AG20443 (cell line): ENCODE results near the gene GPR141.
"Not testable (repeated sequence)": the region's sequence is repeated elsewhere in the genome, so short reads cannot be mapped to it uniquely, and the experiment has no call there.

Experiments used
- DNase-seq: peaks from one replicate; pipeline ENCODE4 v3.0.0; 2012; ENCODE audit warnings: low spot score, mixed read lengths

The GPR141 gene

GRCh38 chr7:37686556-37687345 lies 3.2 kb downstream of the GPR141 start:
- DNase-seq: no peak

GRCh38 chr7:37690206-37690605 lies 6.6 kb downstream of the GPR141 start:
- no peak for DNase-seq

GRCh38 chr7:37694208-37695094 lies 10.9 kb downstream of the GPR141 start:
- DNase-seq: no peak

- DNase-seq: no peak
These were observed 14.7 kb downstream of the GPR141 start for GRCh38 chr7:37698276-37698675.

GRCh38 chr7:37698782-37699181 lies 15.2 kb downstream of the GPR141 start:
- no peak for DNase-seq

GRCh38 chr7:37701769-37702168 lies 18.2 kb downstream of the GPR141 start:
- DNase-seq: no peak

- no peak for DNase-seq
These were observed 19.8 kb downstream of the GPR141 start for GRCh38 chr7:37703361-37703760.

GRCh38 chr7:37704328-37704833 lies 20.8 kb downstream of the GPR141 start:
- DNase-seq: not testable (repeated sequence)

GRCh38 chr7:37705976-37706375 lies 22.4 kb downstream of the GPR141 start:
- DNase-seq: no peak

- DNase-seq: no peak
These were observed 23.2 kb downstream of the GPR141 start for GRCh38 chr7:37706804-37707203.

GRCh38 chr7:37707754-37708485 lies 24.4 kb downstream of the GPR141 start:
- DNase-seq: no peak

- DNase-seq: no peak
These were observed 26.3 kb downstream of the GPR141 start for GRCh38 chr7:37709631-37710509.

GRCh38 chr7:37713613-37714012 lies 30.0 kb downstream of the GPR141 start:
- no peak for DNase-seq

- DNase-seq: no peak
These were observed 31.0 kb downstream of the GPR141 start for GRCh38 chr7:37714606-37715005.

GRCh38 chr7:37718585-37718984 lies 35.0 kb downstream of the GPR141 start:
- no peak for DNase-seq

- DNase-seq: no peak
These were observed 35.5 kb downstream of the GPR141 start for GRCh38 chr7:37719077-37719476.

GRCh38 chr7:37724732-37725131 lies 41.2 kb downstream of the GPR141 start:
- no peak for DNase-seq

GRCh38 chr7:37726016-37726415 lies 42.5 kb downstream of the GPR141 start:
- no peak for DNase-seq

- no peak for DNase-seq
These were observed 45.2 kb downstream of the GPR141 start for GRCh38 chr7:37728747-37729146.

- DNase-seq: no peak
These were observed 45.6 kb downstream of the GPR141 start for GRCh38 chr7:37729181-37729580.

- no peak for DNase-seq
These were observed 46.9 kb downstream of the GPR141 start for GRCh38 chr7:37730501-37730900.
